GM23338 (cell line): Measurements from ENCODE around the gene SRM. TPM values are rescaled to one million over a fixed set of nuclear protein-coding genes. Genes with fewer than 3 reads are reported as not detected.
"Not testable (repeated sequence)": the region's sequence is repeated elsewhere in the genome, so short reads cannot be mapped to it uniquely, and the experiment has no call there.

ENCODE experiments used
- ATAC-seq: fragments of 200-7000 bp; cut with Tn5 transposase; 3 replicates; pipeline ENCODE4 v1.9.1; 2020
- DNase-seq: peaks from one replicate; pipeline ENCODE4 v3.0.0-alpha.2; 2015; ENCODE audit warnings: low spot score
- H2AFZ ChIP-seq: fragments of 200-600 bp; sonication (generic); 2 replicates; pipeline ENCODE4 v1.8.0; 2016; ENCODE audit warnings: antibody characterized with exemption, mild to moderate bottlenecking, moderate library complexity
- H3F3A ChIP-seq: fragments of 200-600 bp; sonication (generic); replicated peaks from 2 replicates; pipeline ENCODE4 v1.8.0; 2017; ENCODE audit warnings: antibody characterized with exemption, mixed run types, low read depth
- H3K27ac ChIP-seq: fragments of 200-600 bp; sonication (generic); 2 replicates; pipeline ENCODE4 v1.6.1; 2016; ENCODE audit warnings: low read depth
- H3K27me3 ChIP-seq: fragments of 200-600 bp; sonication (generic); 2 replicates; pipeline ENCODE4 v1.8.0; 2016; ENCODE audit warnings: mild to moderate bottlenecking, mixed run types, moderate library complexity; ENCODE audit not compliant: insufficient read depth
- H3K36me3 ChIP-seq: fragments of 200-600 bp; sonication (generic); 2 replicates; pipeline ENCODE4 v1.8.0; 2016; ENCODE audit warnings: mild to moderate bottlenecking; ENCODE audit not compliant: insufficient read depth
- H3K4me1 ChIP-seq: fragments of 200-600 bp; sonication (generic); 2 replicates; pipeline ENCODE4 v1.8.0; 2016; ENCODE audit warnings: mild to moderate bottlenecking, moderate library complexity; ENCODE audit not compliant: insufficient read depth
- H3K4me2 ChIP-seq: fragments of 200-600 bp; sonication (generic); 2 replicates; pipeline ENCODE4 v1.7.1; 2017; ENCODE audit warnings: mixed run types
- H3K4me3 ChIP-seq: fragments of 200-600 bp; sonication (generic); 2 replicates; pipeline ENCODE4 v1.6.1; 2016; ENCODE audit warnings: mixed run types
- H3K79me2 ChIP-seq: fragments of 200-600 bp; sonication (generic); replicated peaks from 2 replicates; pipeline ENCODE4 v1.8.0; 2017; ENCODE audit warnings: mild to moderate bottlenecking; ENCODE audit not compliant: insufficient read depth
- H3K9me2 ChIP-seq: fragments of 200-600 bp; sonication (generic); 2 replicates; pipeline ENCODE4 v1.8.0; 2017; ENCODE audit not compliant: insufficient read depth
- H4K20me1 ChIP-seq: fragments of 200-600 bp; sonication (generic); replicated peaks from 2 replicates; pipeline ENCODE4 v1.8.0; 2017; ENCODE audit warnings: mild to moderate bottlenecking; ENCODE audit not compliant: insufficient read depth
- H3K27ac Mint-ChIP-seq: 2 replicates; pipeline ENCODE4 v1.8.0; 2020; ENCODE audit warnings: inconsistent platforms, mild to moderate bottlenecking, moderate library complexity, mixed read lengths
- H3K27me3 Mint-ChIP-seq: 3 replicates; pipeline ENCODE4 v1.8.0; 2022; ENCODE audit warnings: low read depth, mild to moderate bottlenecking, moderate library complexity, mixed read lengths, inconsistent platforms; ENCODE audit not compliant: insufficient read depth, poor library complexity
- H3K36me3 Mint-ChIP-seq: 3 replicates; pipeline ENCODE4 v1.8.0; 2021; ENCODE audit warnings: low read depth, mild to moderate bottlenecking, inconsistent platforms, moderate library complexity, mixed read lengths
- H3K4me1 Mint-ChIP-seq: 3 replicates; pipeline ENCODE4 v1.8.0; 2020; ENCODE audit warnings: mild to moderate bottlenecking, inconsistent platforms, mixed read lengths
- H3K4me3 Mint-ChIP-seq: 3 replicates; pipeline ENCODE4 v1.8.0; 2021; ENCODE audit warnings: moderate library complexity, mild to moderate bottlenecking, inconsistent platforms, mixed read lengths
- H3K9me3 Mint-ChIP-seq: 3 replicates; pipeline ENCODE4 v1.8.0; 2020; ENCODE audit warnings: moderate library complexity, mild to moderate bottlenecking, inconsistent platforms, mixed read lengths
- CTCF ChIP-seq, 2 experiments: fragments of 200-600 bp in 1 of 2; sonication (generic) in 1 of 2; conservative IDR thresholded peaks; 2 replicates each; pipeline versions ENCODE4 v1.5.1 to v1.6.1; 2016 to 2017; ENCODE audit warnings: antibody characterized with exemption in 2 of 2, low read depth in 2 of 2, mild to moderate bottlenecking in 2 of 2, moderate library complexity in 1 of 2
- NANOG ChIP-seq: IDR thresholded peaks from 2 replicates; pipeline ENCODE4 v1.6.1; 2016; ENCODE audit warnings: antibody characterized with exemption, borderline replicate concordance
- polyA plus RNA-seq: library from polyadenylated mRNA; unstranded; fragments of >200 nt; fragmentation: Nextera tagmentation; extraction: Ambion mirVana; gene quantifications from 2 replicates; pipeline ENCODE4 v1.2.1, GENCODE V29; 2016
- total RNA-seq: library from RNA; depleted of rRNA; stranded (reverse); fragments of >200 nt; shearing (Covaris generic); gene quantifications from 2 replicates; pipeline ENCODE4 v1.2.3, GENCODE V29; 2014
- TF ChIP-seq, protein P1 (sequence below): fragments of 250-450 bp; sonication (Bioruptor Pico); IDR thresholded peaks from 2 replicates; pipeline ENCODE4 v1.5.0; 2020; ENCODE audit warnings: mild to moderate bottlenecking, moderate library complexity

SRM gene
- total and polyA plus RNA-seq, 2 experiments from 2014 or later, result 170 to 253 TPM

- TF ChIP-seq, protein P1, sequence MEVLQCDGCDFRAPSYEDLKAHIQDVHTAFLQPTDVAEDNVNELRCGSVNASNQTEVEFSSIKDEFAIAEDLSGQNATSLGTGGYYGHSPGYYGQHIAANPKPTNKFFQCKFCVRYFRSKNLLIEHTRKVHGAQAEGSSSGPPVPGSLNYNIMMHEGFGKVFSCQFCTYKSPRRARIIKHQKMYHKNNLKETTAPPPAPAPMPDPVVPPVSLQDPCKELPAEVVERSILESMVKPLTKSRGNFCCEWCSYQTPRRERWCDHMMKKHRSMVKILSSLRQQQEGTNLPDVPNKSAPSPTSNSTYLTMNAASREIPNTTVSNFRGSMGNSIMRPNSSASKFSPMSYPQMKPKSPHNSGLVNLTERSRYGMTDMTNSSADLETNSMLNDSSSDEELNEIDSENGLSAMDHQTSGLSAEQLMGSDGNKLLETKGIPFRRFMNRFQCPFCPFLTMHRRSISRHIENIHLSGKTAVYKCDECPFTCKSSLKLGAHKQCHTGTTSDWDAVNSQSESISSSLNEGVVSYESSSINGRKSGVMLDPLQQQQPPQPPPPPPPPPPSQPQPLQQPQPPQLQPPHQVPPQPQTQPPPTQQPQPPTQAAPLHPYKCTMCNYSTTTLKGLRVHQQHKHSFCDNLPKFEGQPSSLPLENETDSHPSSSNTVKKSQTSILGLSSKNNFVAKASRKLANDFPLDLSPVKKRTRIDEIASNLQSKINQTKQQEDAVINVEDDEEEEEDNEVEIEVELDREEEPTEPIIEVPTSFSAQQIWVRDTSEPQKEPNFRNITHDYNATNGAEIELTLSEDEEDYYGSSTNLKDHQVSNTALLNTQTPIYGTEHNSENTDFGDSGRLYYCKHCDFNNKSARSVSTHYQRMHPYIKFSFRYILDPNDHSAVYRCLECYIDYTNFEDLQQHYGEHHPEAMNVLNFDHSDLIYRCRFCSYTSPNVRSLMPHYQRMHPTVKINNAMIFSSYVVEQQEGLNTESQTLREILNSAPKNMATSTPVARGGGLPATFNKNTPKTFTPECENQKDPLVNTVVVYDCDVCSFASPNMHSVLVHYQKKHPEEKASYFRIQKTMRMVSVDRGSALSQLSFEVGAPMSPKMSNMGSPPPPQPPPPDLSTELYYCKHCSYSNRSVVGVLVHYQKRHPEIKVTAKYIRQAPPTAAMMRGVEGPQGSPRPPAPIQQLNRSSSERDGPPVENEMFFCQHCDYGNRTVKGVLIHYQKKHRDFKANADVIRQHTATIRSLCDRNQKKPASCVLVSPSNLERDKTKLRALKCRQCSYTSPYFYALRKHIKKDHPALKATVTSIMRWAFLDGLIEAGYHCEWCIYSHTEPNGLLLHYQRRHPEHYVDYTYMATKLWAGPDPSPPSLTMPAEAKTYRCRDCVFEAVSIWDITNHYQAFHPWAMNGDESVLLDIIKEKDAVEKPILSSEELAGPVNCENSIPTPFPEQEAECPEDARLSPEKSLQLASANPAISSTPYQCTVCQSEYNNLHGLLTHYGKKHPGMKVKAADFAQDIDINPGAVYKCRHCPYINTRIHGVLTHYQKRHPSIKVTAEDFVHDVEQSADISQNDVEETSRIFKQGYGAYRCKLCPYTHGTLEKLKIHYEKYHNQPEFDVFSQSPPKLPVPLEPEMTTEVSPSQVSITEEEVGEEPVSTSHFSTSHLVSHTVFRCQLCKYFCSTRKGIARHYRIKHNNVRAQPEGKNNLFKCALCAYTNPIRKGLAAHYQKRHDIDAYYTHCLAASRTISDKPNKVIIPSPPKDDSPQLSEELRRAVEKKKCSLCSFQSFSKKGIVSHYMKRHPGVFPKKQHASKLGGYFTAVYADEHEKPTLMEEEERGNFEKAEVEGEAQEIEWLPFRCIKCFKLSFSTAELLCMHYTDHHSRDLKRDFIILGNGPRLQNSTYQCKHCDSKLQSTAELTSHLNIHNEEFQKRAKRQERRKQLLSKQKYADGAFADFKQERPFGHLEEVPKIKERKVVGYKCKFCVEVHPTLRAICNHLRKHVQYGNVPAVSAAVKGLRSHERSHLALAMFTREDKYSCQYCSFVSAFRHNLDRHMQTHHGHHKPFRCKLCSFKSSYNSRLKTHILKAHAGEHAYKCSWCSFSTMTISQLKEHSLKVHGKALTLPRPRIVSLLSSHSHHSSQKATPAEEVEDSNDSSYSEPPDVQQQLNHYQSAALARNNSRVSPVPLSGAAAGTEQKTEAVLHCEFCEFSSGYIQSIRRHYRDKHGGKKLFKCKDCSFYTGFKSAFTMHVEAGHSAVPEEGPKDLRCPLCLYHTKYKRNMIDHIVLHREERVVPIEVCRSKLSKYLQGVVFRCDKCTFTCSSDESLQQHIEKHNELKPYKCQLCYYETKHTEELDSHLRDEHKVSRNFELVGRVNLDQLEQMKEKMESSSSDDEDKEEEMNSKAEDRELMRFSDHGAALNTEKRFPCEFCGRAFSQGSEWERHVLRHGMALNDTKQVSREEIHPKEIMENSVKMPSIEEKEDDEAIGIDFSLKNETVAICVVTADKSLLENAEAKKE (CRISPR knock-in tag), result no peak
These were observed 18.8 kb upstream of the SRM start (continued) for GRCh38 chr1:11078631-11079030.

- not testable (repeated sequence) for H3K27me3 ChIP-seq, H3K4me2 ChIP-seq, H4K20me1 ChIP-seq, H3K4me1 ChIP-seq, H3K4me3 ChIP-seq, H3F3A ChIP-seq, H2AFZ ChIP-seq, H3K4me3 Mint-ChIP-seq, H3K79me2 ChIP-seq, H3K27ac Mint-ChIP-seq, H3K4me1 Mint-ChIP-seq, DNase-seq, H3K9me2 ChIP-seq, H3K27me3 Mint-ChIP-seq, H3K9me3 Mint-ChIP-seq, ATAC-seq
- peaks cover 86% of the 10 kb centered on the region for H3K36me3 Mint-ChIP-seq
- H3K27ac ChIP-seq, result peak overlapping the region; percentile 59; the same call in 1 of the 2 replicates
- H3K36me3 ChIP-seq, result peaks cover 60% of the 10 kb centered on the region
These were observed 13.6 kb upstream of the SRM start for GRCh38 chr1:11073398-11073797.

- Histone ChIP-seq H3K79me2 (no peaks in the 10 kb centered on the region), H3K4me2 (no peak overlapping the region), H3F3A (0 out of 2 replicates have a peak, but pooled peaks cover 6% of the 10 kb centered on the region), H4K20me1 (peaks cover 5% of the 10 kb centered on the region), H2AFZ (no peak overlapping the region), H3K4me1 (no peaks in the 10 kb centered on the region), H3K27ac (0 out of 2 replicates have a peak overlapping the region, but pooled peaks have one; percentile 59), H3K27me3 (no peaks in the 10 kb centered on the region), H3K4me3 (no peak overlapping the region), H3K9me2 (no peaks in the 10 kb centered on the region), H3K36me3 (peaks cover 57% of the 10 kb centered on the region)
- ATAC-seq, result peak; percentile 56
- Mint-ChIP-seq H3K9me3 (no peaks in the 10 kb centered on the region), H3K4me3 (no peak overlapping the region), H3K4me1 (peaks cover 6% of the 10 kb centered on the region; the same call in 2 of the 3 replicates), H3K36me3 (peaks cover 89% of the 10 kb centered on the region), H3K27me3 (peaks cover 4% of the 10 kb centered on the region), H3K27ac (no peak overlapping the region)
- TF ChIP-seq NANOG (no peak), CTCF (conservative IDR thresholded peaks at IDR 0.05; ENCODE audit: low read depth in 2 of 2) (peak in 1 of 2 experiments; percentile 28; a peak in 2 of 4 replicates)
- peak; percentile 31 for DNase-seq
These were observed 12.5 kb upstream of the SRM start for GRCh38 chr1:11072216-11072917.
